Heart left ventricle (tissue), 16 donors: ENCODE results near the gene CERCAM. TPM values are rescaled to one million over a fixed set of nuclear protein-coding genes. Genes with fewer than 3 reads are reported as not detected.

Experiments
- ATAC-seq, 4 donors: fragments of 200-7000 bp; cut with Tn5 transposase; one replicate each; pipeline ENCODE4 v1.9.1; 2020 to 2022; ENCODE audit warnings: moderate library complexity in 4 of 4, mild to moderate bottlenecking in 3 of 4, moderate number of reproducible peaks in 1 of 4
- DNase-seq, 5 donors: peaks; one replicate each; pipeline ENCODE4 v3.0.0-alpha.2; 2020
- H3K27ac ChIP-seq, 12 donors: fragments of 200-600 bp; sonication (generic) in 4 of 12; one replicate each; pipeline versions ENCODE4 v1.5.0 to v1.8.0; 2016 to 2022; ENCODE audit warnings: mild to moderate bottlenecking in 2 of 12
- H3K27me3 ChIP-seq, 9 donors: fragments of 200-600 bp; sonication (generic) in 2 of 9; one replicate each; pipeline versions ENCODE4 v1.5.1 to v1.8.0; 2016 to 2022; ENCODE audit warnings: mild to moderate bottlenecking in 3 of 9
- H3K36me3 ChIP-seq, 9 donors: fragments of 200-600 bp; sonication (generic) in 2 of 9; one replicate each; pipeline versions ENCODE4 v1.5.0 to v1.8.0; 2018 to 2022; ENCODE audit warnings: mild to moderate bottlenecking in 2 of 9
- H3K4me1 ChIP-seq, 12 donors: fragments of 200-600 bp; sonication (generic) in 4 of 12; one replicate each; pipeline versions ENCODE4 v1.5.0 to v1.8.0; 2016 to 2022; ENCODE audit warnings: mild to moderate bottlenecking in 3 of 12
- H3K4me3 ChIP-seq, 12 donors: fragments of 200-600 bp; sonication (generic) in 4 of 12; one replicate each; pipeline versions ENCODE4 v1.5.0 to v1.8.0; 2017 to 2022; ENCODE audit warnings: mild to moderate bottlenecking in 9 of 12, moderate library complexity in 4 of 12
- H3K9me3 ChIP-seq, 12 donors: fragments of 200-600 bp; sonication (generic) in 4 of 12; one replicate each; pipeline versions ENCODE4 v1.5.0 to v1.8.0; 2016 to 2022; ENCODE audit warnings: mild to moderate bottlenecking in 1 of 12
- POLR2A ChIP-seq, 2 donors: fragments of 450-650 bp; IDR thresholded peaks; one replicate each; pipeline ENCODE4 v1.6.1; 2017; ENCODE audit warnings: antibody characterized with exemption in 2 of 2, mild to moderate bottlenecking in 2 of 2, moderate library complexity in 2 of 2
- WGBS, 4 donors: extraction: QIAGEN DNeasy Blood & Tissue Kit in 2 of 4; methylation state at CpG; one replicate each; pipeline versions ENCODE4 v1.1.5 to v1.1.7; 2013 to 2018; 5-methylcytosine and 5-hydroxymethylcytosine counted together
- intact Hi-C, 10 donors: fragments of 100-400 bp; cut with DNase I; formaldehyde crosslinking; loops; one replicate each; pipeline versions ENCODE4 v1.11.1 to v1.14.2; 2022
- long read RNA-seq, 3 donors: library from polyadenylated mRNA; unstranded; transcript quantifications; one replicate each; pipeline ENCODE4 v2.0.0, GENCODE V29; 2020 to 2021
- polyA plus RNA-seq, 2 donors: library from polyadenylated mRNA; stranded (reverse); fragments of 200-250 nt; gene quantifications; one replicate each; pipeline ENCODE4 v1.2.3, GENCODE V29; 2013
- total RNA-seq, 9 donors: library from RNA; depleted of rRNA in 2 of 9; stranded (reverse); fragments of >200 nt in 2 of 9; fragmentation: NEBNext Ultra II Directional in 3 of 9; extraction: Animal tissue kit (Norgen Biotek cat#: 25700) in 3 of 9; gene quantifications; one replicate each; pipeline versions ENCODE4 v1.1.0 to v1.2.4, GENCODE V29; 2016 to 2023
- TF ChIP-seq, protein P1 (sequence below), 12 donors: fragments of 200-600 bp; sonication (generic) in 4 of 12; IDR thresholded peaks; one replicate each; pipeline versions ENCODE4 v1.5.0 to v1.8.0; 2018 to 2022; ENCODE audit warnings: antibody characterized with exemption in 12 of 12, mild to moderate bottlenecking in 5 of 12
- donor health status: ischemic (EF 13 %, LVEDD 7.1; RV severe dilation, severe dysfunction).
- donor health status: healthy with polysubstance abuse.
- donor health status: DM: no; HTN: yes; CAD: no.
- donor health status: DM: no; HTN: no; CAD: no.
- donor health status: ischemic (EF 25% LVEDD 6.9; RV normal size, moderate dysfunction).
- donor health status: ischemic (EF 25% LVEDD 5.7; RV mildly dilated, moderate dysfunction).
- donor health status: healthy.
- donor health status: DM: yes; HTN: yes; CAD: no.
- donor health status: ischemic (EF 35%, LVEDD 5.7; RV mildly dilated, moderate dysfunction).
- donor health status: nonischemic (EF 11% LVEDD 7.7; RV severe dilation, severe dysfunction).
- donor health status: DM: yes; HTN: yes; CAD: no.
- donor health status: PGD.
- donor health status: ischemic (EF 29% LVEDD 5.4; RV normal size, mild dysfunction).
- donor health status: nonischemic (EF 23%, LVEDD 6.1; RV moderate dilation, normal function).

The CERCAM gene, protein sequence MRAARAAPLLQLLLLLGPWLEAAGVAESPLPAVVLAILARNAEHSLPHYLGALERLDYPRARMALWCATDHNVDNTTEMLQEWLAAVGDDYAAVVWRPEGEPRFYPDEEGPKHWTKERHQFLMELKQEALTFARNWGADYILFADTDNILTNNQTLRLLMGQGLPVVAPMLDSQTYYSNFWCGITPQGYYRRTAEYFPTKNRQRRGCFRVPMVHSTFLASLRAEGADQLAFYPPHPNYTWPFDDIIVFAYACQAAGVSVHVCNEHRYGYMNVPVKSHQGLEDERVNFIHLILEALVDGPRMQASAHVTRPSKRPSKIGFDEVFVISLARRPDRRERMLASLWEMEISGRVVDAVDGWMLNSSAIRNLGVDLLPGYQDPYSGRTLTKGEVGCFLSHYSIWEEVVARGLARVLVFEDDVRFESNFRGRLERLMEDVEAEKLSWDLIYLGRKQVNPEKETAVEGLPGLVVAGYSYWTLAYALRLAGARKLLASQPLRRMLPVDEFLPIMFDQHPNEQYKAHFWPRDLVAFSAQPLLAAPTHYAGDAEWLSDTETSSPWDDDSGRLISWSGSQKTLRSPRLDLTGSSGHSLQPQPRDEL
- total RNA-seq (10 to 100 TPM in 7 of 9 donors, 1 to 10 TPM in 2; 5.9 to 30.0 (median 11.8) TPM), polyA plus RNA-seq (10 to 100 TPM in 1 of 2 donors, 1 to 10 TPM in 1; 5.3 to 10.7 TPM)
- long read RNA-seq, donor 1, transcript CERCAM-201 (13 exons, 2,685 nt) = major isoform, 14 of 18 reads
- long read RNA-seq, donor 1, partial matches to known transcripts = 4 of 18 reads
- long read RNA-seq, donor 1, other reads (novel, unspliced or antisense) = 0 of 18 reads
- long read RNA-seq, donor 2, transcript CERCAM-201 (13 exons, 2,685 nt) = major isoform, 35 of 50 reads
- long read RNA-seq, donor 2, partial matches to known transcripts = 10 of 50 reads
- long read RNA-seq, donor 2, other reads (novel, unspliced or antisense) = 5 of 50 reads
- long read RNA-seq, donor 3, transcript CERCAM-201 (13 exons, 2,685 nt) = major isoform, 9 of 21 reads
- long read RNA-seq, donor 3, partial matches to known transcripts = 8 of 21 reads
- long read RNA-seq, donor 3, other reads (novel, unspliced or antisense) = 4 of 21 reads

DNA sequence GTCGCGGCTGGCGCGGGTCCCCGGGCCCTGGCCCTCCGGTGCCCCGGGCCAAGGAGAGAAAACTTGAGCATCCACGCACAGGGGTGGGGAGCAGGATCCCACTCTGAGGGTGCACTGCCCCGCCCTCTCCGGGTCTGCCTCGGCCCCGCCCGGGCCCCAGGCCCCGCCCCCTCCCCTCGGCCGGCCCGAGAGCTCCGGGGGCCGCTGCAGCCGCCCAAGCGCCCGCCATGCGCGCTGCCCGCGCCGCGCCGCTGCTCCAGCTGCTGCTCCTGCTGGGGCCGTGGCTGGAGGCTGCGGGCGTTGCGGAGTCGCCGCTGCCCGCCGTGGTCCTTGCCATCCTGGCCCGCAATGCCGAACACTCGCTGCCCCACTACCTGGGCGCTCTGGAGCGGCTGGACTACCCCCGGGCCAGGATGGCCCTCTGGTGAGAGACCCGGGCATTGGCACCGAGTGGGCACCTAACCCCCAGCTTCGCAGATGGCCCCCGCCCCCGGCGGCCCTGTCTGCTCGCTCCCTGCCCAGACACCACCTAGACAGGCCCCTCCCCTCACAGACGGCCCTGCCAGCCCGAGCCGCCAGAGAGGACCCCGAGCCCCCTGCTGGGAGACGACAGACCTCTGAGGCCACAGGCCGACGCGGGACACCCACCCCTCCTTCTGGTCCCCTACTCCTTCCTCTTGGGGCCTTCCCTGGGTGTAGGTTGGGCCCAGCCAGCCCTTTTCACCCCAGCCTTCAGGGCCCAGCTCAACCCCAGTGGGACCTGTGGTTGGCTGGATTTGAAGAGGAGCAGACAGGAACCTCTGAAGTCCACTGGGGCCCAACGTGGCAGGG, at the start of gene CERCAM:
Gene CERCAM, plus strand, starts transcription at position 207 of the 831 bp plus-strand sequence. Its CDS starts 21 bp downstream, at position 228.
- DNase-seq (peak; percentile 68 to 81 (median 71)), ATAC-seq (peak; percentile 30 to 93 (median 76))
- Histone ChIP-seq H3K27ac (peak within 1 kb of the TSS in 11 of 12 donors; percentile 64 to 87 (median 78)), H3K4me1 (peaks cover 0 to 28% (median 16%) of the 10 kb centered on the region in 12 donors), H3K36me3 (peaks cover 0 to 8% (median 0%) of the 10 kb centered on the region in 9 donors), H3K27me3 (peaks cover 0 to 26% (median 6%) of the 10 kb centered on the region in 9 donors), H3K4me3 (peak within 1 kb of the TSS; percentile 56 to 99 (median 93)), H3K9me3 (no peaks in the 10 kb centered on the region)
- intact Hi-C loops = loop anchor here in 1 of 10 donors (2.0 kb wide), 1 partner anchor 36 kb away; the partner anchor contains the start of gene ODF2
- WGBS, 4 donors = 1 to 4% (median 2%) methylated on average over 18 to 59 of the region's 59 CpGs
- TF ChIP-seq POLR2A (IDR thresholded peaks at IDR 0.05) = no peak
- TF ChIP-seq, protein P1, sequence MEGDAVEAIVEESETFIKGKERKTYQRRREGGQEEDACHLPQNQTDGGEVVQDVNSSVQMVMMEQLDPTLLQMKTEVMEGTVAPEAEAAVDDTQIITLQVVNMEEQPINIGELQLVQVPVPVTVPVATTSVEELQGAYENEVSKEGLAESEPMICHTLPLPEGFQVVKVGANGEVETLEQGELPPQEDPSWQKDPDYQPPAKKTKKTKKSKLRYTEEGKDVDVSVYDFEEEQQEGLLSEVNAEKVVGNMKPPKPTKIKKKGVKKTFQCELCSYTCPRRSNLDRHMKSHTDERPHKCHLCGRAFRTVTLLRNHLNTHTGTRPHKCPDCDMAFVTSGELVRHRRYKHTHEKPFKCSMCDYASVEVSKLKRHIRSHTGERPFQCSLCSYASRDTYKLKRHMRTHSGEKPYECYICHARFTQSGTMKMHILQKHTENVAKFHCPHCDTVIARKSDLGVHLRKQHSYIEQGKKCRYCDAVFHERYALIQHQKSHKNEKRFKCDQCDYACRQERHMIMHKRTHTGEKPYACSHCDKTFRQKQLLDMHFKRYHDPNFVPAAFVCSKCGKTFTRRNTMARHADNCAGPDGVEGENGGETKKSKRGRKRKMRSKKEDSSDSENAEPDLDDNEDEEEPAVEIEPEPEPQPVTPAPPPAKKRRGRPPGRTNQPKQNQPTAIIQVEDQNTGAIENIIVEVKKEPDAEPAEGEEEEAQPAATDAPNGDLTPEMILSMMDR (IDR thresholded peaks at IDR 0.05) = no peak

DNA sequence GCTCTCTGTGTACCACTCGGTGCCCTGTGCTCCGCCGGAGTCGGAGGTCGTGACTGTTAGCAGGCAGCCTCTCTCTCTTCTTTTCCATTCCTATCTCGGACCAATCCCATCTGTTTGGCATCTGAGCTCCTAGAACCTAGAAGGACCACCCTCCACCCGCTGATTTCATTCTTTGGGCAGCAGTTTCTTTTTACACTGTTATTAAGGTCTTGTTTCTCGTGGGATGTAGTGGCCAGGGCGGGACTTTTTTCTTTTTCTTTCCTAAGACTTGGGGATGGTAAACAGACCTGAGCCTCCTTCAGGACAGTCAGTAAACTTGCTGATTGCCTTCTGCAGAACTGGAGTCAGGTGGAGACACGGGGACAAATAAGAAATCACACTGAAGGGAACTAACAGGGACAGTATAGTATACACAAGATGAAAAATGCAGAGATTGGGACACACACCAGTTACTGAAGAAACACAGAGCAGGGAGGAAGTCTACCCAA, 49.0 kb upstream of the CERCAM start:
- DNase-seq = no peak
- Histone ChIP-seq H3K9me3 (no peaks in the 10 kb centered on the region), H3K36me3 (peaks cover 0 to 28% (median 10%) of the 10 kb centered on the region in 9 donors), H3K4me3 (peak overlapping the region; percentile 62 to 99 (median 89)), H3K4me1 (peaks cover 0 to 29% (median 19%) of the 10 kb centered on the region in 12 donors), H3K27me3 (no peaks in the 10 kb centered on the region), H3K27ac (peak overlapping the region; percentile 89 to 98 (median 94))
- no peak for ATAC-seq
- intact Hi-C loops = loop anchor here in 1 of 10 donors (5.0 kb wide), 1 partner anchor 41 kb away; no protein-coding TSS in a partner anchor
- TF ChIP-seq, protein P1 (IDR thresholded peaks at IDR 0.05) = no peak
- TF ChIP-seq POLR2A (IDR thresholded peaks at IDR 0.05) = no peak
- 0 to 1% (median 1%) methylated on average over 10 of the region's 10 CpGs for WGBS, 4 donors

DNA sequence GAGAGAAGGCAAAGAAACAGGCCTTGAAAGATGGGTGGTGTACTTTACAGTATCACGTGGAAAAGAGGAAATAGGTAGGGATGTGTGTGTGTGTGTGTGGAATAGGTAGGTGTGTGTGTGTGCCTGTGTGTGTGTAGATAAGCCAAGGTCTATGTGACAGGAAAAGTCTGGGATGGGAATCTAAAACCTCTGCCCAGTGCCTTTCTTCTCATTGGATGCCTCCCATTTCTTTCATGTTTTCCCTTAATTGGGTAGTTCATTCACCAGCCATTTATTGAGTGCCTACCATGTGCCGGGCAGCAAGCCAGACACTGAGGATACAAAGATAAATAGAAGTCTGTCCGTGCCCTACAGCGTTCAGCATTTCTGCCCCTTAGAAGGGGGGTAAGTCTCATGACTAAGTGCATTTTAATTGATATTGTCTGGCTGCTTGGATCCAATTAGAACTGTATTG, 48.4 kb upstream of the CERCAM start:
- Histone ChIP-seq H3K27ac (peak overlapping the region in 6 of 12 donors; percentile 89 to 98 (median 94)), H3K9me3 (no peaks in the 10 kb centered on the region), H3K27me3 (no peaks in the 10 kb centered on the region), H3K36me3 (peaks cover 0 to 32% (median 13%) of the 10 kb centered on the region in 9 donors), H3K4me1 (peaks cover 0 to 29% (median 19%) of the 10 kb centered on the region in 12 donors), H3K4me3 (peak overlapping the region in 10 of 12 donors; percentile 68 to 99 (median 90))
- DNase-seq (no peak), ATAC-seq (no peak)
- 32 to 39% (median 36%) methylated on average over 4 of the region's 4 CpGs for WGBS, 4 donors
- intact Hi-C loops = loop anchor here in 1 of 10 donors (5.0 kb wide), 1 partner anchor 40 kb away; no protein-coding TSS in a partner anchor
- TF ChIP-seq POLR2A (IDR thresholded peaks at IDR 0.05) = no peak
